Endothelial cell of umbilical vein (primary cell): ENCODE measurements around the gene DLGAP1.

ENCODE experiments used
- CTCF ChIP-seq, 2 donors: IDR thresholded peaks; 1 replicate in 1 of 2; 2 replicates in 1 of 2; pipeline ENCODE4 v1.5.1; 2011; ENCODE audit warnings: low read length in 2 of 2, mild to moderate bottlenecking in 2 of 2, moderate library complexity in 2 of 2, control low read depth in 1 of 2, inconsistent platforms in 1 of 2, low read depth in 1 of 2; ENCODE audit not compliant: insufficient read depth in 1 of 2; ENCODE audit errors: extremely low read depth in 1 of 2
- EZH2 ChIP-seq: IDR thresholded peaks from 2 replicates; pipeline ENCODE4 v1.6.1; 2012; ENCODE audit warnings: borderline replicate concordance, low read depth, mild to moderate bottlenecking, moderate library complexity, low read length, inconsistent platforms; ENCODE audit not compliant: severe bottlenecking
- FOS ChIP-seq: IDR thresholded peaks from 2 replicates; pipeline ENCODE4 v1.6.1; 2011; ENCODE audit warnings: mild to moderate bottlenecking, low read length, moderate library complexity, borderline replicate concordance; ENCODE audit not compliant: insufficient read depth
- GATA2 ChIP-seq: IDR thresholded peaks from 2 replicates; pipeline ENCODE4 v1.7.0; 2011; ENCODE audit warnings: low read depth, mild to moderate bottlenecking, moderate library complexity, mixed read lengths, low read length; ENCODE audit not compliant: insufficient read length, insufficient read depth
- JUN ChIP-seq: IDR thresholded peaks from 2 replicates; pipeline ENCODE4 v1.6.1; 2011; ENCODE audit warnings: borderline replicate concordance, low read depth; ENCODE audit not compliant: insufficient read length, insufficient read depth
- MAX ChIP-seq: IDR thresholded peaks from 2 replicates; pipeline ENCODE4 v1.6.1; 2011; ENCODE audit not compliant: insufficient read depth, insufficient read length
- MYC ChIP-seq: IDR thresholded peaks from one replicate; pipeline ENCODE4 v1.6.1; 2011; ENCODE audit warnings: mild to moderate bottlenecking, low read depth, low read length
- POLR2A ChIP-seq: IDR thresholded peaks from 2 replicates; pipeline ENCODE4 v1.6.1; 2012; ENCODE audit warnings: low read depth, mild to moderate bottlenecking, control low read depth, low read length
- POLR2AphosphoS5 ChIP-seq: IDR thresholded peaks from 2 replicates; pipeline ENCODE4 v1.6.1; 2012; ENCODE audit warnings: low read depth, mild to moderate bottlenecking, control low read depth, low read length, moderate library complexity; ENCODE audit not compliant: insufficient read depth

GRCh38 chr18:3995476-3996102 is 459.5 kb downstream of the DLGAP1 start:
- TF ChIP-seq CTCF (IDR thresholded peaks at IDR 0.05; ENCODE audit: extremely low read depth in 1 of 2, insufficient read depth in 1 of 2, low read depth in 1 of 2, low read length in 2 of 2) = peak; percentile 75 to 85
- TF ChIP-seq POLR2A = no peak
- no peak for TF ChIP-seq EZH2
- no peak for TF ChIP-seq POLR2AphosphoS5
- no peak for TF ChIP-seq MYC
- TF ChIP-seq GATA2 = no peak
- TF ChIP-seq MAX = no peak
- no peak for TF ChIP-seq JUN
- TF ChIP-seq FOS = no peak
